AG08395 (cell line): ENCODE data around the gene AIG1.
"Not testable (repeated sequence)": the region's sequence is repeated elsewhere in the genome, so short reads cannot be mapped to it uniquely, and the experiment has no call there.

Experiments
- DNase-seq: peaks from one replicate; pipeline ENCODE4 v3.0.0; 2012; ENCODE audit warnings: mixed read lengths, low spot score

The AIG1 gene, protein sequence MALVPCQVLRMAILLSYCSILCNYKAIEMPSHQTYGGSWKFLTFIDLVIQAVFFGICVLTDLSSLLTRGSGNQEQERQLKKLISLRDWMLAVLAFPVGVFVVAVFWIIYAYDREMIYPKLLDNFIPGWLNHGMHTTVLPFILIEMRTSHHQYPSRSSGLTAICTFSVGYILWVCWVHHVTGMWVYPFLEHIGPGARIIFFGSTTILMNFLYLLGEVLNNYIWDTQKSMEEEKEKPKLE

DNA sequence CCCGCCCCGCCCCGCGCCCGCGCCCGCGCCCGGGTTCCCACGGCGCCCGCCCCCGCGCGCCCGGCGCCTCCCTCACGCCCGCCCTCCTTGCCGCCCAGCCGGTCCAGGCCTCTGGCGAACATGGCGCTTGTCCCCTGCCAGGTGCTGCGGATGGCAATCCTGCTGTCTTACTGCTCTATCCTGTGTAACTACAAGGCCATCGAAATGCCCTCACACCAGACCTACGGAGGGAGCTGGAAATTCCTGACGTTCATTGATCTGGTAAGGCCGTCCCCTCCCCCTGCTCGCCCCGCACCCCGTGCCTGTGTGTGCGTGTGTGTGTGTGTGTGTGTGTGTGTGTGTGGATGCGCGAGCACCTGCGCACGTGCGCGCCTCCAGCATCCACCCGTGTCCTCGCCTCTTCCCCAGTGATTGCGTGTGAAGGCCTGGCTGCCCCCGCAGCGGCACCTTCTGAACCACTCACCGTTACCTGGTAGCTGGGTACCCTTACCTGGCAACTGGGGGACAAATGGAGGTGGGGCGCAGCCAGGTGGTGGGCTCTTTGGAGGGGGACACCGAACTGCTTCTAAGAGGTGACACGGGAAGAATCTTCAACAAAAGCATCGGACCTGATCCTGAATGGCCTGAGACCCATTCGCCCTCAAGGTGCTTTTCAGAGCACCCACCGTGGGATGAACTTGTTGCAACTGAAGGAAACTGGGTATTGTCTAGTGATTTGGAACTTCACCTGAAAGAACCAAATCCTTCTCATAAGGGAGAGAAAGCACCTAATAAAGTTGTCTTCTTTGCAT is at the start of gene AIG1:
Gene AIG1, plus strand, starts transcription at position 84 of the 791 bp plus-strand sequence. Its CDS starts 37 bp downstream, at position 121.
- no peak for DNase-seq

DNA sequence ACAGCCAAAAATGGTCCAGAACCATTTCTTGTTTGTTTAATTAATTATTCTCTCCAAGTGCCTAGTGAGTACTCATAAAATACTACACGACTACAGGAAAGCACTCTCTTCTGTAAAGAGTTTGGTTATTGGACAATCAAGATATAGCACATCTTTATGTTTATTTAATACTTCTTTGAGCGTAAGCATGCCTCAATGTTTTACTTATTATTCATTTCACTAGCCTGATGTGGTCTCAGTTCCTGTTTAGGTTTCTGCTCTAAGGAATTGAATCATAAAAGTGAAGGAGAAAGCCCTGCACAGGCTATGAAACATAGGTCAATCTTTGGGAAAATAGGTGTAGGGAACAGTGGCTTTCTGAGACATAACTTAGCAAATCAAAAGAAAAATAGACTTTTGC is 45.9 kb upstream of the AIG1 start:
- DNase-seq = no peak

DNA sequence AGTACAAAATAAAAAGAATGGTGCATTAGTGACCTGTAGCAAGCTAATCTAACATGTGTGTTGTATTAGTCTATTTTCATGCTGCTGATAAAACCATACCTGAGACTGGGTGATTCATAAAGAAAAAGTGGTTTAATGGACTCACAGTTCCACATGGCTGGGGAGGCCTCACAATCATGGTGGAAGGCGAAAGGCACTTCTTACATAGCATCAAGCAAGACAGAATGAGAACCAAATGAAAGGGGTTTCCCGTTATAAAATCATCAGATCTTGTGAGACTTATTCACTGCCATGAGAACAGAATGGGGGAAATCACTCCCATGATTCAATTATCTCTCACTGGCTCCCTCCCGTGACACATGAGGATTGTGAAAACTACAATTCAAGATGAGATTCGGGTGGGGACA is 45.4 kb upstream of the AIG1 start:
- no peak for DNase-seq

DNA sequence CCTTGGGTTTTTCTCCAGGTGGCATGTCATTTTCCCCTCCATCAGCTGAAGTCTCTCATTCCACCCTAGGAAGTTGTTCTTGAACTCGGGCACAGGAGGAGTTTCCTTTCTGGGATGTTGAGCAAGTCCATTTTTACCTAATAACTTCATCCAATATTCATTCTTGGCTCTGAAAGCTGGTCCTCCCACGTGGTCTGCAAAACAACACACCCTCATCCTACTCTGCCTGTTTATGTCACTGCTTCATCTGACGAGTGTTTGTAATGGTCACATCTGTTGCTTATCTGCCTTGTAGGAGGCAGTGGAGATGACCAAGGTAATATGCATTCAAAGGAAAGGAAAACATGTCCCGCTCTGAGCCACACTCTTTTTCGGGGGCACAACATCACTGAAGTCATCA is 41.7 kb upstream of the AIG1 start:
- no peak for DNase-seq

DNA sequence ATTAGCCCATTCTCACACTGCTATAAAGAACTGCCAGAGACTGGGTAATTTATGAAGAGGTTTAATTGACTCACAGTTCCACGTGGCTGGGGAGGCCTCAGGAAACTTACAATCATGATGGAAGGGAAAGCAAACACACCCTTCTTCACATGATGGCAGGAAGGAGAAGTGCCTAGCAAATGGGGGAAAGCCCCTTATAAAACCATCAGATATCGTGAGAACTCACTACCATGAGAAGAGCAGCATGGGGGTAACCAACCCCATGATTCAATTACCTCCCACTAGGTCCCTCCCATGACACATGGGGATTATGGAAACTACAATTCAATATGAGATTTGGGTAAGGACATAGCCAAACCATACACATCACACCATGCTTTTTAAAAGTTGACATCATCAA is 39.8 kb upstream of the AIG1 start:
- not testable (repeated sequence) for DNase-seq

DNA sequence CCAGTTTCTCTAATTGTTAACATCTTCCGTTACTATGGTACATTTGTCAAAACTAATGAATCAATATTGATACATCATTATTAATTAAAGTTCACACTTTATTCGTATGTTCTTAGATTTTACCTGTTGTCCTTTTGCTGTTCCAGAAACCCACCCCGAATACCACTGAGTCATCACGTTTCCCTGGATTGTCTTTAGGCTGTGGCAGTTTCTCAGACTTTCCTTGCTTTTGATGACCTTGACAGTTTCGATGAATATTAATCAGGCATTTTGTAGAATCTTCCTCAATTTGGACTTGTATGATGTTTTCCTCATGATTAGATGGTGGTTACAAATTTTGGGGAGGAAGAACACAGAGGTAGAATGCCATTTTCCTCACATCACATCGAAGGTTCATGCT is 39.1 kb upstream of the AIG1 start:
- no peak for DNase-seq

DNA sequence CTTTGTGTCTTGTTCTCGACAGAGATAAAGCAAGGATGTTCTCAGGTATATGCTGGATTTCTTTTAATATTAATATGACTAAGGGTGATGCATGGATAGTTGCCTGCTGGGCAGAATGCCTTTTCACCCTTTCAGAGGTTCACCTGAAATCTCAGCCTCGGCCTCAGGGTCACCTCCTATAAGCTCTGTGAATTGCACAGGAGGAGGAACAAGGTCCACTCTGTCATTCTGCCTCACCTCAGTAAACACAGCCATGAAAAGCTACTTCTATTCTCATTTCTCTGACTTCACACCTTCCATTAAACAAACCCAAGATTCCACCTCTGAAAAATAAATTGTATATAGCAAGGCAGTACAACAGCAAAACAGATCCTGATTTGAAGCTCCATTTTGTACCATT is 38.1 kb upstream of the AIG1 start:
- no peak for DNase-seq

DNA sequence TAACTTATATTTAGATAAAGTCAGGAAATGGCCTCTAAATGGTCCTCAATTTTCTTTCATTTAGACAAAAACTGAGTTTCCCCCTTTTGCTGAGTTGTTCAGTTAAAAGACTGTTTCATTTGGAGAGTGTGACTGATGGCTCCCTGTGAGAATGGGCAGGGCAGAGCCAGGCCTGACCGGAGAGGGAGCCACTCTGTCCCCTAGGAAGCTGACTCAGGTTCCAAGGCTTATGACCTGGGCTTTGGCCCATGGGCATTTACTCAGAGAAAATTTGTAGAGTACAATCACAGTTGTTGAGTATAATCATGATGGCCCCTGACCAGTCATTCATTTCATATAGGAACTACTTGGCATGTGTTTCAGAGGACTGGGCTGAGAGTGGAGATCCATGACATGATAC is 37.0 kb upstream of the AIG1 start:
- no peak for DNase-seq

DNA sequence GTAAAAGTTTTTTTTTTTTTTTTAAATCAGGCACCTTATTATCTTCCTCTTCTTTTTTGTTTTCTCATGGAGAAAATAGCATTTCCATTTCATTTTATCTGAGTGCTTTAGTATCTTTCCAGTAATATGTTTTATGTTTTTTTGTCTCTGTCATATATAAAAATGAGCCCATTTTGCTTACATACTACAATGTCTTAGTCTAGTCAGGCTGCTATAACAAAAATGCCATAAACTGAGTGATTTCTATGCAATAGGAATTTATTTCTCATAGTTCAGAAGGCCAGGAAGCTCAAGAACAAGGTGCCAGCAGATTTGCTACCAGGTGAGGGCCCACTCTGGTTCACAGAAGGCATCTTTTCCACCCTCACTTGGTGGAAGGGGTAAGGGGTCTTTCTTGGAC is 35.7 kb upstream of the AIG1 start:
- DNase-seq = no peak

DNA sequence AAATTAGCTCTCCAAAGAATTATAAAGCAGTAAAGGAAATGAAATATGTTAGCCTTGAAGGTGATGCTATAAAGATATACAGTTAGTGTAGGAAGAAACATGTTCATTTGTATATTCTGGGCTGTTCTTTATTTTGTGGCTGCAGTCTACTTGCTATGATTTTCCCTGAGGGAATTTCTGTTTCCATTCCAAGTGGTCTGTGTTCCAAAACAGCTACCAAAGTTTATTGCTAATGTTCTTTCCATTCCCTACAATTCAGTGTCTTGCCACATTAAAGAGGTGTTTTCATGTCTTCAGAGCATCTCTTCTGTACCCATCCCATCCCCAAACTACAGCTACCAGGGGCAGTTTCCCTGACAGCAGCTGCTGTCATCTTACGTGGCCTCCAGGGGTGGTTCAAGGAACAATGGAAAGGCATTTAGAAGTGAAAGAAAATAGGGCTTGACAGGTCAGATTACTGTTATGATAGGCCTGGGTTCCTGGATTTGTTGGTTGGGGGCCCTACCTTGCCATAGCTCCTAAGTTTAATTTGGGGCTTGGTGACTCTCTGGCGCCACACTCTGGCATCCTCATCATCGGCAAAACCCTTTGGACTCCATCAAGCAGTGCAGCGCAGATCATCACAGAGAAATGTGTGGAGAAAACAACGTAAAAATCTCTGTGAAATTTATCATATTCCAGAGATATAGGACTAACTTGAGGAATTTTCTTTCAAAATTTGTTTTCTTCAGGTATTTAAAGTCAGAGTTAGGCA is 33.8 kb upstream of the AIG1 start:
- DNase-seq = no peak

DNA sequence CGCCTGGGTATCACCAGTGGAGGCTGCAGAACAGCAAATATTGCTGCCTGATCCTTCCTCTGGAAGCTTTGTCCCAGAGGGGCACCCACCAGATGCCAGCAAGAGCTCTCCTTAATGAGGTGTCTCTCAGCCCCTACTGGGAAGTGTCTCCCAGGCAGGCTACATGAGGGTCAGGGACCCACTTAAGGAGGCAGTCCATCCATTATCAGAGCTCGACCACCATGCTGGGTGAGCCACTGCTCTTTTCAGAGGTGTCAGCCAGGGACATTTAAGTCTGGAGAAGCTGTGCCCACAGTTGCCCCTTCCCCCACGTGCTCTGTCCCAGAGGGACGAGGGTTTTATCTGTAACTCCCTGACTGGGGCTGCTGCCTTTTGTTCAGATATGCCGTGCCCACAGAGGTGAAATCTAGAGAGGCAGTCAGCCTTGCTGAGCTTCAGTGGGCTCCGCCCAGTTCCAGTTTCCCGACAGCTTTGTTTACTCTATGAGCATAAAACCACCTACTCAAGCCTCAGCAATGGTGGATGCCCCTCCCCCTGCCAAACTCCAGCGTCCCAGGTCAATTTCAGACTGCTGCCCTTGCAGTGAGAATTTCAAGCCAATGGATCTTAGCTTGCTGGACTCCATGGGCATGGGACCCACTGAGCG is 25.9 kb upstream of the AIG1 start:
- DNase-seq = no peak

DNA sequence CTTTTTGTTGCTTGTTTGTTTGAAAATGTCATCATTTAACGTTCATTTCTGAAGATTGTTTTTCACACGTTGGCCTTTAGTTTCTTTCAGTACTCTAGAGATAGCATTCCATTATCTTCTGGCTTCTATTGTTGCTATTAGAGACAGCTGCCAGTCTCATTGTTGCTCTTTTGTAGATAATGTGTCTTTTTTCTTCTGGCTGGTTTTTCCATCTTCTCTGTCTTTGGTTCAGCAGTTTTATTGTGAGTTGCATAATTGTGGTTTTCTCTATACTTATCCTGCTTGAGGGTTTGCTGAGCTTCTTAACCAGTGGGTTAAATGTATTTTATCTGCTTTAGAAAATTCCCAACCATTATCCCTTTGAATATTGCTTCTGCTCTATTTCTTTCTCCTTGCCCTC is 23.2 kb upstream of the AIG1 start:
- no peak for DNase-seq

DNA sequence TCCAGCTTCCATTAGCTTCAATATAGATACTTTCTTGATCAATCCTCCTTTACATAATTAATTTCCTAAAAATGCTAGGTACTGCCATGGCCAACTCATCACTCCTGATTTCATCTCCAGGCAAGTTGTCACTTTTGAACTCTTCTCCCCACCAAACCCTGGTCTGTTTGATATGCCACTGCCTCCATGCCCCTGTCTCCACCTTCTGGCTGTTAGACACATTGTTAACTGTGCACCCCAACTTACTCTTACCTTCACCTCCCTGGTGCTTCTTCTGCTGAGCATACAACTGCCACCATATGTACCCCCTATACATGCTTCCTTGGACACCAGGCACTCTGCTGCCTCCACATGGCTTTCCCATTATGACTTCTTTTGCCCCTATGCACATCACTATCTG is 21.9 kb upstream of the AIG1 start:
- DNase-seq = no peak

DNA sequence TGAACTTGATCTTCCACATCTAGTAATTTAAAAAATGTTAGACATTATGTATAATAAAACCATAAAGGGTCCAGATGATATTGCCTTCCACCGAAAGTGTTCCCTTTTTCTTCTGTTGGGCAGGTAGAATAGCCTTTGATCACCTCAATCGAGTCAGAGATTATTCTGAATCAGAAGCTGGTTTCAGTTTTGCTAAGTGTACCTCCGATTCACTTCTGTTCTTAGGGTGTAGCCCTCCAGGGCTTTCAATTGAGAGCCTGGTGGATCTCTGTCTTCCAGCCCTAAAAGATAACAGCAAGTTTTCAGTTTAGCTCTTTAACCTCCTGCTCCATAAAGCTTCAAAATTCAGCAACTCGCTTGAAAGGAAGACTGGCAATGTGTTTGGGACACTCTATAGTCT is 21.1 kb upstream of the AIG1 start:
- DNase-seq = no peak

DNA sequence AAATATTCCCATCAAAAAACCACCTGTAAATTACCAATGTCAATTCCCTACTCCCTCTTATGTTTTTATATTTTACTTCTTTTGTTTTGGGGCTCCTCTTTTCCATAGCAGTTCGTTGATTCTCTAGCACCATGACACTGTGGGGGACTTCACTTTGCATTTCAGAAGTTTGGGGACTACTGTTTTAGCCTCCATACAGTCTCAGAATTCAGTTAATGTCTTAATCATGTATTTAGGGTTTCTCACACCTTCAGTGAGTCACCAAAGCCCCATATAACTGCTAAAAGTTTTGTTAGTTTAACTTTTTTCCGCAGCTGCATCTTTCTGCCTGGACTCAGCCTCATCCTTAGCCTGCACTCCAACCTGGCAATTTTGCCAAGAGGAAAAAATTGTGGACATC is 20.7 kb upstream of the AIG1 start:
- DNase-seq = no peak

DNA sequence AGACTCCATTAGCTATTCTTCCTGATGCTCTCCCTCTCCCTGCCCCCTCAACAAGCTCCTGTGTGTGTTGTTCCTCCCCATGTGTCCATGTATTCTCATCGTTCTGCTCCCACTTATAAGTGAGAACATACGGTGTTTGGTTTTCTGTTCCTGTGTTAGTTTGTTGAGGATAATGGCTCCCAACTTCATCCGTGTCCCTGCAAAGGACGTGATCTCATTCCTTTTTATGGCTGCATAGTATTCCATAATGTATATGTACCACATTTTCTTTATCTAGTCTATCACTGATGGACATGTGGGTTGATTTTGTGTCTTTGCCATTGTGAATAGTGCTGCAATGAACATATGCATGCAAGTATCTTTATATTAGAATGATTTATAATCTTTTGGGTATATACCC is 16.3 kb upstream of the AIG1 start:
- not testable (repeated sequence) for DNase-seq

DNA sequence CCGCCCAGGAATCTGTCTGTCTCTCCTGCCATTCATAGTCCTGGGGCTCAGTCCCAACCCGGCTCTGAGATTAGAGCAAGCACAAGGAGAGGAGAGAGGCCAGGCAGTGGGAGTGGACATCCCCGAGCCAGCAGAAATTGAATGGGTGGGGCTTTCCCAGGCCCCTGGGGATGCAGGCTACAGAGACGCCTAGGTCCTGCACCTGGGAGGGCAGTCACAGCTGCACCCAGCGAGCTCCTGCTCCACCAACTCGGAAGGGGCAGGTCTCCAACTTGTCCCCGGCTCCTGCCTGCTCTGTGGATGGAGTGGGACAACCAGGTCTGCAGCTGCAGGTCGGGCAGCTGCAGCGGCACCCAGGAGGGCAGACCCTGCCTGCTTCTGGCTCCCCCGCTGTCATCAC is 11.1 kb upstream of the AIG1 start:
- no peak for DNase-seq

DNA sequence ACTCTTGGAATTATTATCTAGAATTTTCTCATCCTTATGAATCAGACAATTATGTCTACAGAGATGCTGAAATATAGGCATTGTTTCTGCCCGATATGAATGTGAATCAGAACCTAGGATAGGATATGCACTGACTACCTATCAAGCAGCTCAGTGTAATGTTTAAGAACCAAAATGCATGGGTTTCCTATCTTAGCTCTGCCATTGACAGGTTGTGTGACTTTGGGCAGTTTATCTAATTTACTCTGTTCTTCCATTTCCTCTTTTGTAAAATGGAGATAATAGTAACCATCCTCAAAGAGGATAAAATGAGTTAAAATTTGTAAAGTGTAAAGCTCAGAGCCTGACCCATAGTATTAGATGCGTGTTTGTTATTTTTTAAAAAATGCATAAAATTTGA is 10.2 kb upstream of the AIG1 start:
- DNase-seq = no peak

DNA sequence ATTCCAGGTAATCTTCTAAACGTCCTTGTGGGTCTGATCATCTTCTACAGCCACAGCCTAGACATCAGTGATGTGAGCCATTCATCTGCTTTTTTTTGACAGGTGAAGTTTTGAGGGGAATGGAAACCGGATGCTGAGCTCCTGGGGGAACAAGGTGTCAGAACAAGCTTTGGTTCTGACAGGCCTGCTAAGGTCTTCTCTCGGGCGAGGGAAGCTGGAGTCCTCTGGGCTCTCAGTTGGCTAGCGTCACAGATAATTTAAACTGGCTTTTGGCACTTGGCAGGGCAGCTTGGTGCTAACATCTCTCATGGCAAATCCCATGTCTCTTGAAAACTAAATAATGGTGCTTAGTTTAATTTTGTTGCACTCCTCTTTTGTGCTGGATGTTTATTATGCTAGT is 8.4 kb upstream of the AIG1 start:
- no peak for DNase-seq

DNA sequence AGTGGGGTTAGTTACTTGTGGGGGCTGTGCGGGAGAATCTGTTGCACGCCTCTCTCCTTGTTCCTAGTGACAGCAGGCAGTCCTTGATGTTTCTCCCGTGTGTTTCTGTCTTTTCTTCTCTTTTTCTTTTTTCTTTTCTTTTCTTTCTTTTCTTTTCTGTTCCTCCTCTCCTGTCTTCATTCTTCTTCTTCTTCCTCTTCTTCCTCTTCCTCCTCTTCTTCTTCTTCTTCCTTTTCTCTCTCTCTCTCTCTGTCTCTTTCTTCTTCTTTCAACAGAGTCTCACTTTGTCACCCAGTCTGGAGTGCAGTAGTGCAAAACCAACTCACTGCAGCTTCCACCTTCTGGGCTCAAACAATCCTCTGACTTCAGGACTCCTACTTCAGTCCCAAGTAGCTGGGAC is 6.8 kb upstream of the AIG1 start:
- no peak for DNase-seq

DNA sequence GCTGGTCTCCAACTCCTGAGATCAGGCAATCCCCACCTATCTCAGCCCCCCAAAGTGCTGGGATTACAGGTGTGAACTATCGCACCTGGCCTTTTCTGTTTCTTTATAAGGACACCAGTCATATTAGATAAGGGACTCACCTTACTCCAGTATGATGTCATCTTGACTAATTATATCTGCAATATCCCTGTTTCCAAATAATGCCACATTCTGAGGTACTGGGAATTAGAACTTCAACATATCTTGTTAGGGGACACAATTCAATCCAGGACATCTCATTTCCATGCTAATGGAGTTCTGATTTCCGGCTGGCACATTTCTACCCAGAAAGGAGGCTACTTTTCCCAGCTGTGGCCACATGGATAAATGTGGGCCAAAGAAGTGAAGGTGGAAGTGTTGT is 6.4 kb upstream of the AIG1 start:
- no peak for DNase-seq

DNA sequence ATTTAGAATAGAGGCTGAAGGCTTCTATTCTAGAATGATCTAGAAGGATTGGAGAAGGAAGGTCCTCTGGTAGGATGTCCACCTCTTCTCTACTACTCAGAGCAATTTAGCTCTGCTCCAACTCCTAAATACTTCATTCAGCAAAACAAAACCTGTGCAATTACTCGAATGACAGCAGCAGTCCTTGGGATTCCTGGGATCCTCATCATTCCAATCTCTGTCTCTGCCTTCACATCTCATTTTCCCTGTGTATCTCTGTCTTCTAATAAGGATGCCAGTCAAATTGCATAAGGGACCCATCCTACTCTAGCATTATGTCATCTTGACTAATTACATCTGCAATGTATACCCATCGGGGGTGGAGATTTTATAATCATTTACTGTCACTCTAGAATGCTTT is 5.5 kb upstream of the AIG1 start:
- no peak for DNase-seq

DNA sequence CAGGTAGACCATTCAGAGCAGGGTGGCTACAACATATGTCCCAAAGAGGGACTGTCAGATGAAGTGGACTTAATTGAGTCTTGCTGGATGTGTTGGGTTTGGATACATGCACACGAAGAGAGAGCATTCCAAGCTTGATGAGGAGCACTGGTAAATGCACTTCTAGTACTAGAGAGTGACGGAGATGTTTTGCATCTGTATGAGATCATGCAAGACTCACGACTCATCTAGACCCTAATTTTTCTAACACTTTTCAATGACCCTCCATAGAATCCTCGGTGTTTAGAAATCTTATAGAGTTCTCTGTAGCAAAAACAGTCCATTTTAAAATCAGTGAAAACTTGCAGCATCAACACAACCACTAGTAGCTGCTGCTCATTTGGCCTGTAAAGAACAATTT is 4.8 kb upstream of the AIG1 start:
- no peak for DNase-seq
